Measurements from ENCODE around the gene CDC14B.

DNA sequence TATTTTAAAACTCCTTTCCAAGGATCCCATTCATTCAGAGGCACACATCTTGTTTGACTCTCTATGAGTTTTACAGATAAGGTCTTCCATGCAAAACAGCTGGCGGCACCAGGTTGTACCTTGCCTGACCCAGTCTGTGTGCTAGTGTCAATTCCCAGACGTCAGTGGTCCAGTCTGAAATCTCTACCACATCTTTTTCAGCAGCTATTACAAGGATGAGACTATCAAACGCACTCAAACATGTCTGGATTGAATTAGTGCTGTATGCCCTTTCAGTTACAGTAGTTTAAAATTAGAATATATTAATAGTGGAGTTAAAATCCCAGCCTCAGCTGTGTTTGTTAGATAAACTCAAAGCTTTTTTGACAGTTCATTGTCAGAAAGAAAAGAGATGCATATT lies 11.7 kb downstream of the CDC14B start:
- TF ChIP-seq CTCF (IDR thresholded peaks at IDR 0.05) (no peak), EZH2 (IDR thresholded peaks at IDR 0.05) (no peak)
